Liver (tissue), 9 donors: ENCODE data around the gene SERPINI1. TPM values are rescaled to one million over a fixed set of nuclear protein-coding genes. Genes with fewer than 3 reads are reported as not detected.

ENCODE experiments used
- DNase-seq: peaks from one replicate; pipeline ENCODE4 v3.0.0-alpha.2; 2017; ENCODE audit warnings: low spot score
- H3K27ac ChIP-seq, 2 donors: one replicate each; pipeline ENCODE4 v1.7.0; 2013; ENCODE audit warnings: inconsistent platforms in 2 of 2, low read length in 2 of 2, control low read depth in 1 of 2, low read depth in 1 of 2, mild to moderate bottlenecking in 1 of 2
- H3K27me3 ChIP-seq, 4 donors: one replicate each; pipeline versions ENCODE4 v1.6.1 to v1.7.0; 2013; ENCODE audit warnings: low read length in 3 of 4, inconsistent platforms in 1 of 4, mild to moderate bottlenecking in 1 of 4, moderate library complexity in 1 of 4; ENCODE audit not compliant: control insufficient read depth in 4 of 4, insufficient read depth in 4 of 4
- H3K36me3 ChIP-seq, 4 donors: one replicate each; pipeline versions ENCODE4 v1.6.1 to v1.7.0; 2013; ENCODE audit warnings: low read length in 3 of 4, mild to moderate bottlenecking in 3 of 4, low read depth in 1 of 4, moderate library complexity in 1 of 4; ENCODE audit not compliant: control insufficient read depth in 4 of 4, insufficient read depth in 3 of 4
- H3K4me1 ChIP-seq, 4 donors: one replicate each; pipeline versions ENCODE4 v1.6.1 to v1.7.0; 2013; ENCODE audit warnings: low read length in 3 of 4, mild to moderate bottlenecking in 3 of 4, moderate library complexity in 1 of 4; ENCODE audit not compliant: control insufficient read depth in 4 of 4, insufficient read depth in 4 of 4
- H3K4me3 ChIP-seq, 3 donors: one replicate each; pipeline versions ENCODE4 v1.6.1 to v1.7.0; 2013; ENCODE audit warnings: low read length in 3 of 3, control low read depth in 1 of 3, low read depth in 1 of 3, mild to moderate bottlenecking in 1 of 3
- H3K9ac ChIP-seq, 2 donors: one replicate each; pipeline ENCODE4 v1.7.0; 2013; ENCODE audit warnings: low read length in 2 of 2, mild to moderate bottlenecking in 2 of 2, moderate library complexity in 2 of 2, control low read depth in 1 of 2, low read depth in 1 of 2
- H3K9me3 ChIP-seq, 4 donors: one replicate each; pipeline versions ENCODE4 v1.6.1 to v1.7.0; 2013; ENCODE audit warnings: low read length in 3 of 4; ENCODE audit not compliant: control insufficient read depth in 4 of 4
- CTCF ChIP-seq: fragments of 150-350 bp; IDR thresholded peaks from 2 replicates; pipeline ENCODE4 v1.5.1; 2017; ENCODE audit warnings: improper control_type of control experiment, low read depth, low read length; ENCODE audit not compliant: missing input control
- FOXA1 ChIP-seq: IDR thresholded peaks from 2 replicates; pipeline ENCODE4 v1.6.1; 2016; ENCODE audit warnings: antibody characterized with exemption
- FOXA2 ChIP-seq: IDR thresholded peaks from 2 replicates; pipeline ENCODE4 v1.6.1; 2016; ENCODE audit warnings: antibody characterized with exemption
- GABPA ChIP-seq, 2 donors: IDR thresholded peaks in 1 of 2; conservative IDR thresholded peaks in 1 of 2; 2 replicates each; pipeline ENCODE4 v1.6.1; 2016; ENCODE audit warnings: antibody characterized with exemption in 2 of 2, mild to moderate bottlenecking in 1 of 2, moderate library complexity in 1 of 2
- HNF4A ChIP-seq, 2 donors: conservative IDR thresholded peaks; 2 replicates each; pipeline ENCODE4 v1.6.1; 2016; ENCODE audit warnings: antibody characterized with exemption in 2 of 2, mild to moderate bottlenecking in 2 of 2
- HNF4G ChIP-seq: IDR thresholded peaks from 2 replicates; pipeline ENCODE4 v1.6.1; 2016; ENCODE audit warnings: antibody characterized with exemption
- JUND ChIP-seq, 2 donors: IDR thresholded peaks; 2 replicates each; pipeline ENCODE4 v1.6.1; 2016; ENCODE audit warnings: antibody characterized with exemption in 2 of 2
- MAX ChIP-seq: IDR thresholded peaks from 2 replicates; pipeline ENCODE4 v1.6.1; 2016; ENCODE audit warnings: antibody characterized with exemption
- NR2F2 ChIP-seq: IDR thresholded peaks from 2 replicates; pipeline ENCODE4 v1.6.1; 2016; ENCODE audit warnings: antibody characterized with exemption
- RAD21 ChIP-seq, 2 donors: IDR thresholded peaks; 2 replicates each; pipeline ENCODE4 v1.6.1; 2016; ENCODE audit warnings: antibody characterized with exemption in 2 of 2, mild to moderate bottlenecking in 2 of 2
- RXRA ChIP-seq, 2 donors: IDR thresholded peaks; 2 replicates each; pipeline ENCODE4 v1.6.1; 2017 to 2018; ENCODE audit warnings: antibody characterized with exemption in 2 of 2, mild to moderate bottlenecking in 1 of 2
- SP1 ChIP-seq: IDR thresholded peaks from 2 replicates; pipeline ENCODE4 v1.6.1; 2018; ENCODE audit warnings: antibody characterized with exemption, mild to moderate bottlenecking
- TAF1 ChIP-seq: conservative IDR thresholded peaks from 2 replicates; pipeline ENCODE4 v1.6.1; 2016; ENCODE audit warnings: antibody characterized with exemption, mild to moderate bottlenecking
- ZBTB33 ChIP-seq: IDR thresholded peaks from 2 replicates; pipeline ENCODE4 v1.6.1; 2016; ENCODE audit warnings: antibody characterized with exemption
- WGBS: extraction: QIAGEN DNeasy Blood & Tissue Kit; methylation state at CpG from one replicate; pipeline ENCODE4 v1.1.7; 2013; 5-methylcytosine and 5-hydroxymethylcytosine counted together
- polyA plus RNA-seq, 2 donors: library from polyadenylated mRNA; stranded (reverse) in 1 of 2; unstranded in 1 of 2; fragments of 200-250 nt in 1 of 2; fragments of >200 nt in 1 of 2; fragmentation: Nextera tagmentation in 1 of 2; extraction: Ambion mirVana in 1 of 2; gene quantifications; one replicate each; pipeline versions ENCODE4 v1.2.1 to v1.2.3, GENCODE V29; 2013 to 2015
- total RNA-seq, 2 donors: library from RNA; depleted of rRNA; stranded (reverse); fragments of >200 nt; gene quantifications; one replicate each; pipeline ENCODE4 v1.2.3, GENCODE V29; 2014
- TF ChIP-seq, protein P1 (sequence below): IDR thresholded peaks from 2 replicates; pipeline ENCODE4 v1.6.1; 2016; ENCODE audit warnings: antibody characterized with exemption, mild to moderate bottlenecking
- donor health status: healthy.
- donor health status: healthy.
- donor health status: healthy.
- donor health status: healthy.
- donor health status: healthy.

The SERPINI1 gene
- total and polyA plus RNA-seq, 4 donors: 0.90 to 23.6 (median 1.9) TPM

- no peak for TF ChIP-seq RXRA (IDR thresholded peaks at IDR 0.05)
- no peak for TF ChIP-seq FOXA2
- no peak for TF ChIP-seq HNF4A (conservative IDR thresholded peaks at IDR 0.05)
- no peak for TF ChIP-seq ZBTB33
- TF ChIP-seq FOXA1: no peak
- TF ChIP-seq TAF1: no peak
- no peak for TF ChIP-seq NR2F2
- TF ChIP-seq RAD21 (IDR thresholded peaks at IDR 0.05): no peak
- TF ChIP-seq JUND (IDR thresholded peaks at IDR 0.05): no peak
- TF ChIP-seq SP1: no peak
- Histone ChIP-seq H3K9me3 (no peaks in the 10 kb centered on the region), H3K4me1 (no peaks in the 10 kb centered on the region), H3K9ac (no peak overlapping the region), H3K27ac (no peak overlapping the region), H3K36me3 (peaks cover 2 to 16% (median 12%) of the 10 kb centered on the region in 4 donors), H3K4me3 (no peak overlapping the region), H3K27me3 (no peaks in the 10 kb centered on the region)
- DNase-seq: no peak
Measured at GRCh38 chr3:167710552-167710951, 25.0 kb upstream of the SERPINI1 start.

DNA sequence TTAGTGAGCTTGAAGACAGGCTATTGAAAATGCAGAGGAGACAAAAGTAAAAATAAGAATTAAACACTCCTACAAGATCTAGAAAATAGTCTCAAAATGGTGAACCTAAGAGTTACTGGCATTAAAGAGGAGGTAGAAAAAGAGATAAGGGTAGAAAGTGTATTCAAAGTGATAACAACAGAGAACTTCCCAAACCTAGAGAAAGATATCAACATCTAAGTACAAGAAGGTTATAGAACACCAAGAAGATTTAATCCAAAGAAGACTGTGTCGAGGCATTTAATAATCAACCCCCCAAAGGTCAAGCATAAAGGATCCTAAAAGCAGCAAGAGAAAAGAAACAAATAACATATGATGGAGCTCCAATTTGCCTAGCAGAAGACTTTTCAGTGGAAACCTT is 24.1 kb upstream of the SERPINI1 start:
- no peak for DNase-seq
- H3K9ac ChIP-seq: no peak overlapping the region
- H3K4me1 ChIP-seq: no peaks in the 10 kb centered on the region
- no peaks in the 10 kb centered on the region for H3K27me3 ChIP-seq
- H3K9me3 ChIP-seq: no peaks in the 10 kb centered on the region
- H3K4me3 ChIP-seq: no peak overlapping the region
- WGBS: 96% methylated on average over 1 of the region's 1 CpG
- TF ChIP-seq HNF4G (no peak), TAF1 (no peak), MAX (no peak), FOXA2 (no peak), RXRA (IDR thresholded peaks at IDR 0.05) (no peak), RAD21 (IDR thresholded peaks at IDR 0.05) (no peak), CTCF (no peak), JUND (IDR thresholded peaks at IDR 0.05) (no peak), NR2F2 (no peak), FOXA1 (no peak), ZBTB33 (no peak), GABPA (IDR thresholded peaks at IDR 0.05 in 1 of 2, conservative IDR thresholded peaks at IDR 0.05 in 1 of 2) (no peak), HNF4A (conservative IDR thresholded peaks at IDR 0.05) (no peak)
- TF ChIP-seq, protein P1, sequence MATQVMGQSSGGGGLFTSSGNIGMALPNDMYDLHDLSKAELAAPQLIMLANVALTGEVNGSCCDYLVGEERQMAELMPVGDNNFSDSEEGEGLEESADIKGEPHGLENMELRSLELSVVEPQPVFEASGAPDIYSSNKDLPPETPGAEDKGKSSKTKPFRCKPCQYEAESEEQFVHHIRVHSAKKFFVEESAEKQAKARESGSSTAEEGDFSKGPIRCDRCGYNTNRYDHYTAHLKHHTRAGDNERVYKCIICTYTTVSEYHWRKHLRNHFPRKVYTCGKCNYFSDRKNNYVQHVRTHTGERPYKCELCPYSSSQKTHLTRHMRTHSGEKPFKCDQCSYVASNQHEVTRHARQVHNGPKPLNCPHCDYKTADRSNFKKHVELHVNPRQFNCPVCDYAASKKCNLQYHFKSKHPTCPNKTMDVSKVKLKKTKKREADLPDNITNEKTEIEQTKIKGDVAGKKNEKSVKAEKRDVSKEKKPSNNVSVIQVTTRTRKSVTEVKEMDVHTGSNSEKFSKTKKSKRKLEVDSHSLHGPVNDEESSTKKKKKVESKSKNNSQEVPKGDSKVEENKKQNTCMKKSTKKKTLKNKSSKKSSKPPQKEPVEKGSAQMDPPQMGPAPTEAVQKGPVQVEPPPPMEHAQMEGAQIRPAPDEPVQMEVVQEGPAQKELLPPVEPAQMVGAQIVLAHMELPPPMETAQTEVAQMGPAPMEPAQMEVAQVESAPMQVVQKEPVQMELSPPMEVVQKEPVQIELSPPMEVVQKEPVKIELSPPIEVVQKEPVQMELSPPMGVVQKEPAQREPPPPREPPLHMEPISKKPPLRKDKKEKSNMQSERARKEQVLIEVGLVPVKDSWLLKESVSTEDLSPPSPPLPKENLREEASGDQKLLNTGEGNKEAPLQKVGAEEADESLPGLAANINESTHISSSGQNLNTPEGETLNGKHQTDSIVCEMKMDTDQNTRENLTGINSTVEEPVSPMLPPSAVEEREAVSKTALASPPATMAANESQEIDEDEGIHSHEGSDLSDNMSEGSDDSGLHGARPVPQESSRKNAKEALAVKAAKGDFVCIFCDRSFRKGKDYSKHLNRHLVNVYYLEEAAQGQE: no peak
- H3K27ac ChIP-seq: no peak overlapping the region
- peaks cover 2 to 16% (median 12%) of the 10 kb centered on the region in 4 donors for H3K36me3 ChIP-seq
